Measurements from ENCODE around the gene TPCN2.

GRCh38 chr11:69151836-69152235 is 103.1 kb downstream of the TPCN2 start:
- TF ChIP-seq POLR2A (IDR thresholded peaks at IDR 0.05): no peak
- TF ChIP-seq, protein P1, sequence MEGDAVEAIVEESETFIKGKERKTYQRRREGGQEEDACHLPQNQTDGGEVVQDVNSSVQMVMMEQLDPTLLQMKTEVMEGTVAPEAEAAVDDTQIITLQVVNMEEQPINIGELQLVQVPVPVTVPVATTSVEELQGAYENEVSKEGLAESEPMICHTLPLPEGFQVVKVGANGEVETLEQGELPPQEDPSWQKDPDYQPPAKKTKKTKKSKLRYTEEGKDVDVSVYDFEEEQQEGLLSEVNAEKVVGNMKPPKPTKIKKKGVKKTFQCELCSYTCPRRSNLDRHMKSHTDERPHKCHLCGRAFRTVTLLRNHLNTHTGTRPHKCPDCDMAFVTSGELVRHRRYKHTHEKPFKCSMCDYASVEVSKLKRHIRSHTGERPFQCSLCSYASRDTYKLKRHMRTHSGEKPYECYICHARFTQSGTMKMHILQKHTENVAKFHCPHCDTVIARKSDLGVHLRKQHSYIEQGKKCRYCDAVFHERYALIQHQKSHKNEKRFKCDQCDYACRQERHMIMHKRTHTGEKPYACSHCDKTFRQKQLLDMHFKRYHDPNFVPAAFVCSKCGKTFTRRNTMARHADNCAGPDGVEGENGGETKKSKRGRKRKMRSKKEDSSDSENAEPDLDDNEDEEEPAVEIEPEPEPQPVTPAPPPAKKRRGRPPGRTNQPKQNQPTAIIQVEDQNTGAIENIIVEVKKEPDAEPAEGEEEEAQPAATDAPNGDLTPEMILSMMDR (IDR thresholded peaks at IDR 0.05): no peak
